Heart right ventricle (tissue), 16 donors: ENCODE results near the gene ABHD2. TPM values are rescaled to one million over a fixed set of nuclear protein-coding genes. Genes with fewer than 3 reads are reported as not detected.

Experiments used
- ATAC-seq, 8 donors: fragments of 200-7000 bp; cut with Tn5 transposase; one replicate each; pipeline ENCODE4 v1.9.1; 2020; ENCODE audit warnings: mild to moderate bottlenecking in 8 of 8, moderate library complexity in 8 of 8, moderate number of reproducible peaks in 1 of 8
- DNase-seq, 2 donors: peaks; one replicate each; pipeline ENCODE4 v3.0.0-alpha.2; 2020
- H3K27ac ChIP-seq, 10 donors: fragments of 200-600 bp; sonication (generic) in 2 of 10; one replicate each; pipeline versions ENCODE4 v1.5.0 to v1.8.0; 2020 to 2022; ENCODE audit warnings: mild to moderate bottlenecking in 3 of 10
- H3K27me3 ChIP-seq, 7 donors: fragments of 200-600 bp; one replicate each; pipeline ENCODE4 v1.8.0; 2021 to 2022; ENCODE audit warnings: mild to moderate bottlenecking in 2 of 7
- H3K36me3 ChIP-seq, 9 donors: fragments of 200-600 bp; sonication (generic) in 1 of 9; one replicate each; pipeline versions ENCODE4 v1.5.0 to v1.8.0; 2020 to 2022; ENCODE audit warnings: mild to moderate bottlenecking in 2 of 9
- H3K4me1 ChIP-seq, 9 donors: fragments of 200-600 bp; sonication (generic) in 1 of 9; one replicate each; pipeline versions ENCODE4 v1.5.0 to v1.8.0; 2020 to 2022; ENCODE audit warnings: mild to moderate bottlenecking in 4 of 9
- H3K4me3 ChIP-seq, 10 donors: fragments of 200-600 bp; sonication (generic) in 2 of 10; one replicate each; pipeline versions ENCODE4 v1.5.0 to v1.8.0; 2020 to 2022; ENCODE audit warnings: mild to moderate bottlenecking in 7 of 10, moderate library complexity in 2 of 10
- H3K9me3 ChIP-seq, 11 donors: fragments of 200-600 bp in 10 of 11; sonication (generic) in 2 of 11; one replicate each; pipeline versions ENCODE4 v1.5.0 to v1.8.0; 2013 to 2022; ENCODE audit warnings: mild to moderate bottlenecking in 2 of 11, control low read depth in 1 of 11, moderate library complexity in 1 of 11
- CTCF ChIP-seq, 9 donors: fragments of 200-600 bp; sonication (generic) in 2 of 9; IDR thresholded peaks; one replicate each; pipeline versions ENCODE4 v1.5.0 to v1.8.0; 2021 to 2022; ENCODE audit warnings: antibody characterized with exemption in 9 of 9, mild to moderate bottlenecking in 5 of 9, moderate library complexity in 1 of 9
- WGBS, 2 donors: extraction: QIAGEN DNeasy Blood & Tissue Kit; methylation state at CpG; one replicate each; pipeline ENCODE4 v1.1.7; 2013; ENCODE audit warnings: inconsistent platforms in 1 of 2; 5-methylcytosine and 5-hydroxymethylcytosine counted together
- intact Hi-C, 10 donors: fragments of 100-400 bp; cut with DNase I; formaldehyde crosslinking; loops; one replicate each; pipeline versions ENCODE4 v1.11.1 to v1.14.2; 2022
- polyA plus RNA-seq, 2 donors: library from polyadenylated mRNA; stranded (reverse); fragments of 200-250 nt; gene quantifications; one replicate each; pipeline ENCODE4 v1.2.3, GENCODE V29; 2013
- total RNA-seq, 10 donors: library from RNA; stranded (reverse); fragmentation: NEBNext Ultra II Directional in 3 of 10; extraction: Animal tissue kit (Norgen Biotek cat#: 25700) in 3 of 10; gene quantifications; one replicate each; pipeline versions ENCODE4 v1.2.1 to v1.2.4, GENCODE V29; 2021 to 2023
- donor health status: Arrhythmogenic right ventricular cardiomyopathy.
- donor health status: ischemic (EF 13 %, LVEDD 7.1; RV severe dilation, severe dysfunction).
- donor health status: healthy with polysubstance abuse.
- donor health status: DM: no; HTN: yes; CAD: no.
- donor health status: DM: no; HTN: no; CAD: no.
- donor health status: ischemic (EF 25% LVEDD 6.9; RV normal size, moderate dysfunction).
- donor health status: ischemic (EF 25% LVEDD 5.7; RV mildly dilated, moderate dysfunction).
- donor health status: healthy.
- donor health status: DM: yes; HTN: yes; CAD: no.
- donor health status: Ischemic cardiomyopathy.
- donor health status: ischemic (EF 35%, LVEDD 5.7; RV mildly dilated, moderate dysfunction).
- donor health status: nonischemic (EF 11% LVEDD 7.7; RV severe dilation, severe dysfunction).
- donor health status: DM: yes; HTN: yes; CAD: no.
- donor health status: PGD.
- donor health status: ischemic (EF 29% LVEDD 5.4; RV normal size, mild dysfunction).
- donor health status: nonischemic (EF 23%, LVEDD 6.1; RV moderate dilation, normal function).

Gene ABHD2
- total and polyA plus RNA-seq, 12 donors = 9.1 to 201 (median 119) TPM

DNA sequence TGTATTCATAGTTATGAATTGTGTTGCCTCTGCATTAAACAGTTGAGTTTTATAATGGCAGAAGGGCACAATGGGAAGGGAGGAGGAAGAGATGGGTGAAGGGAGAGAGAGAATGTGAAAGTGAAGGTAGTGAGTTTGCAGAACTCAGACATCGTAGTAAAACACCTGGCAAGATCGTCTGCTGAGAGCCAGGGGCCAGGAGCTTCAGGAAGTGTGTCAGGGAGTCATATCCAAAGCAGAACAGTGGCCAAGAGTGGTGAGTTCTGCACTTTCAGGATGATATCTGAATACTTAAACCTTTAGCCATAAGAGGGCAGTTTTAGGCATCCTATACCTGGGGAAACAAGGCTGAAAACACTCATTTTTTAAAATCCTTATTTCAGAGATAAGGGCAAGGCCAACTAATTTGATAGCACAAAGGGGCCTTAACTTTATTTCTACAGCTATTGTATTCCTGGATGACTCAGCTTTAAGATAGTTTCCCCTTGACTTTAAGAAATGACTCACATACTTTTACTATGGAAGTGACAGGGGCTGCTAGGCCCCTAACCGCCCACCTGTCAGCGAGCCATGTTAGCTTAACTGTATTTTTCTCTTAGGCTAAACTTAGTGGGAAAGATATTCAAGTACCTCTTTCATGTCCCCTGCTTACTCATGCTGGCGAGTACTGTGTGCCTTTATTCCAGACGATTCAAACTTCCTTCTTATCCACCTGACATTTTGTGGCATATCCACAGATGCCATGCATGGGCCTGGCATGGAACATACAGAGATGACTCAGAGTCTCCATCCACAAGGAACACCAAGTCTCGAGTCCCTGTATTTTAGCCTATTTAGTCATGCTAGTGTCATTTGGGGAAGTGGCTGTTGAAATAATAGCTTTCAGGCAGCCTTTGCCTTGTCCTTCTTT, 79.3 kb downstream of the ABHD2 start:
- peaks cover 0 to 65% (median 44%) of the 10 kb centered on the region in 9 donors for H3K4me1 ChIP-seq
- no peak for DNase-seq
- peak overlapping the region in 9 of 10 donors; percentile 38 to 86 (median 63) for H3K27ac ChIP-seq
- H3K9me3 ChIP-seq = no peaks in the 10 kb centered on the region
- no peak overlapping the region for H3K4me3 ChIP-seq
- no peak for TF ChIP-seq CTCF (IDR thresholded peaks at IDR 0.05)
- intact Hi-C loops = loop anchor here in 1 of 10 donors (5.0 kb wide), 1 partner anchor 80 kb away; the partner anchor contains the start of gene ABHD2
- WGBS, 2 donors = 39 to 45% methylated on average over 7 of the region's 7 CpGs
- ATAC-seq = peak in 6 of 8 donors; percentile 31 to 84 (median 62)
- H3K36me3 ChIP-seq = peaks cover 0 to 45% (median 0%) of the 10 kb centered on the region in 9 donors
- no peaks in the 10 kb centered on the region for H3K27me3 ChIP-seq

DNA sequence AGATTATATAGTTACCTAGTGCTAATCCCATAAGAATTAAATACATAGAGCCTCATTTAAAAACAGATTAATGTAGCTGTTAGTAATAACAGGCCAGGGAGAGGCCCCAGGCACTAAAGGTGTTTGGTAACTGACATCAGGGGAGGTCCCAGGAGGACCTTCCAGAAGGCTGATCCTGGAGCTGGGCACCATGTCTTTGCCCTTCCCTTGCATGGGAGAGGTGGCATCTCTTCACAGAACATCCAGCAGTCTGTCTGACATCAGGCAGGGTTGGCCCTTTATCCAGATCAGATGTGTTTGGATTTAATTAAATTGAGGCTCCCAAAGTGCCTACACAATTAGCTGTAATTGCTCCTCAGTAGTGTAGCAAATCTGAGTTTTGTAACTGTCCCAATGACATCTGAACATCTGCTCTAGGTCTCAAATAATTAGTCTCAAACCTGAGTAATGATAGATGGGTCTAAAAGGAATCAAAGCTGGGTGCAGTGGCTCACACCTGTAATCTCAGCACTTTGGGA, 80.1 kb downstream of the ABHD2 start:
- TF ChIP-seq CTCF (IDR thresholded peaks at IDR 0.05) = no peak
- no peak for ATAC-seq
- intact Hi-C loops = loop anchor here in 1 of 10 donors (5.0 kb wide), 1 partner anchor 81 kb away; the partner anchor contains the start of gene ABHD2
- Histone ChIP-seq H3K27me3 (no peaks in the 10 kb centered on the region), H3K4me1 (peaks cover 0 to 70% (median 49%) of the 10 kb centered on the region in 9 donors), H3K36me3 (peaks cover 0 to 50% (median 0%) of the 10 kb centered on the region in 9 donors), H3K27ac (peak overlapping the region in 8 of 10 donors; percentile 47 to 86 (median 64)), H3K4me3 (no peak overlapping the region), H3K9me3 (no peaks in the 10 kb centered on the region)
- DNase-seq = no peak

DNA sequence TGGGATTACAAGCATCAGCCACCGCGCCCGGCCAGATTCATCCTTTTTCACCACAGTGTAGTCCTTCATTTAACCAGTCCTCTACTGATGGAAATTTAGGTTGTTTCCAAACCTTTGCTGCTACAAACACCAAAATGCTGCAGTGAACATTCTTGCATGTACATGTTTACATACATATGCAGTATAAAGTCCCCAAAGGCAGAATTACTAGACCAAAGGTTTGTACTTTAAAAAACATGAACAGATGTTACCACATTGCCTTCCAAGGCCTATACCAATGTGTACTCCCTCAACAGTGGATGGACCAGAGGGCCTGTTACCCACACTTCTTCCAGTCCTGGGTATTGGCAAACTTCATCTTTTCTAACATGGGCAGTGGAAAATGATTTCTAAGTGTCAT, 82.1 kb downstream of the ABHD2 start:
- Histone ChIP-seq H3K27ac (no peak overlapping the region), H3K9me3 (no peaks in the 10 kb centered on the region), H3K4me1 (peaks cover 0 to 70% (median 42%) of the 10 kb centered on the region in 9 donors), H3K4me3 (no peak overlapping the region), H3K27me3 (no peaks in the 10 kb centered on the region), H3K36me3 (peaks cover 0 to 41% (median 0%) of the 10 kb centered on the region in 9 donors)
- 98 to 100% methylated on average over 3 of the region's 3 CpGs for WGBS, 2 donors
- intact Hi-C loops = loop anchor here in 7 of 10 donors (2.0 to 10.0 kb wide), 4 partner anchors 33 to 266 kb away; partner anchors contain the start of gene ABHD2 (in 2 of the 7)
- DNase-seq (no peak), ATAC-seq (no peak)
- no peak for TF ChIP-seq CTCF (IDR thresholded peaks at IDR 0.05)
